Activated CD4-positive, alpha-beta T cell treated with anti-CD3 and anti-CD28 coated beads for 24 hours (primary cell): ENCODE measurements around the gene DPP6.

ENCODE experiments used
- DNase-seq, 2 donors: peaks; one replicate each; pipeline ENCODE4 v3.0.0-alpha.2; 2020; ENCODE audit warnings: low read depth in 2 of 2

Gene DPP6

DNA sequence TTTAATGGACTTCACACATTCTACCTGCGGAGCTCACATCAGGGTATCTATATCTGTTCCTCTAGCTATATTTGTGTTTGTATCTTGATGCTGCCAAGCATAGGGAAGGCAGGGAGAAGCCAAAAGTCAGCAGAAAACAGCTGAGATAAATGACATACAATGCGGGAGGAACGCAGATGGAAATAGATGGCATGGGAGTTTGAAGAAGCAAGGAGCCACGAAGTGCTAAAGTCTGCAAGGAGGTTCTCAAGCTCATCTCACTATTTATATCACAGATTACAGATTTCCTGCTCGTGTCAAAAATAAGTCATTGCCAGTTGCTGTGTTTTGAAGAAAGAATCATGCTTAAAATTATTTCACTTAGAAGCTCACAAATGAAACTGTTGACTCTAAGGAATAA, 180.5 kb downstream of the DPP6 start:
- DNase-seq = no peak

DNA sequence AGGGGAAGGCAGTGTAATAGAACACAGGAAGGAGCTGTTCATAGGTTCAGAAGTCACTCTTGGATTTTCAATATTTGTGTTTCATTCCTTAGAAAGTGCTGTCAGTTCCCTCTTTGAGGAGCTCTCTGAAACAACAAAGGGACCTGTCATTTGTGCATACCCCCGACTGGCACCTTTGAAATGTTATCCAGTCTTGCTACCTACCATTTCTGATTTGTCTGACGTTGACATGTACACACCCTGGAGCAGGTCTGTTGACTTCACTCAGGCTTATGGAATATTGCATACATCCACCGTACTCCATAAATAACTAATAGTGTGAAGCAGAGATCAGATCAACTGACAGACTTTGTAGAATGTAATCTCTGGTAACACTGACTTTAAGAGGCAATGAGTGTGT, 189.8 kb downstream of the DPP6 start:
- DNase-seq = no peak

DNA sequence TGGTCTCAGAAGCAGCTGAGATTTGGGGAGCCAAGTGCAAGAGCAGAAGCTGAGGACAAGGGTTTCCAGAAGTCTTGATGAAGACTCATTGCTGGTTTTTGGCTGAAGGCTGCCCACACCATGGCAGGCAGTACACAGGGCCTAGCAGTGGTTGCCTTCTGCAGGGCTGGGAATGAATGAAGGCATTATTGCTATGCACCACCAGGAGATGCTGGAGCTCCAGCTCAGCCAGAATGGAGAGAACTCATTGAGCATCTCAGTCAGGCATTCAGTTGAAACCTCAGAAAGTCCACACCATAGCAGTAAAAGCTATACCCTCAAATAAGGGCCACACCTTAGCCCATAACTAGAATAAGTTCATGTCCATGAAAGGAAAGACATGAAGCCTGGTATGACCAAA, 190.5 kb downstream of the DPP6 start:
- no peak for DNase-seq

DNA sequence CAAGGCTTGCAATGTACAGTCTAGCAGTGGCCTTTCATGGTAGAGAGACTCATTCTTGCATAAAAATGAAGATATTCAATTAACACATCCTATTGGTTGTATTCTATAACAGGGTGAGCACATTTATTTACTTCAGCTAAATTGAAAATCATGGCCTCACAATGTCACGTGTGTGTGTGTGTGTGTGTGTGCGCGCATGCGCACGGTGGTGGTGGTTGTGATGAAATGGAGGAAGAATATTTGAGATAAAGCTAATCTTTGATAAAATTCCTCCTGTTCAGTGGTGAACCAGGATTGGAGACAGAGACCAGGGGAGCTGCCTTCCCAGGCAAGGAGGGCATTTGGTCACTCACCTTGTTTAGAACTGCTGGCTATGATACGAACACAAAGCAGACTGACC, 199.8 kb downstream of the DPP6 start:
- no peak for DNase-seq

DNA sequence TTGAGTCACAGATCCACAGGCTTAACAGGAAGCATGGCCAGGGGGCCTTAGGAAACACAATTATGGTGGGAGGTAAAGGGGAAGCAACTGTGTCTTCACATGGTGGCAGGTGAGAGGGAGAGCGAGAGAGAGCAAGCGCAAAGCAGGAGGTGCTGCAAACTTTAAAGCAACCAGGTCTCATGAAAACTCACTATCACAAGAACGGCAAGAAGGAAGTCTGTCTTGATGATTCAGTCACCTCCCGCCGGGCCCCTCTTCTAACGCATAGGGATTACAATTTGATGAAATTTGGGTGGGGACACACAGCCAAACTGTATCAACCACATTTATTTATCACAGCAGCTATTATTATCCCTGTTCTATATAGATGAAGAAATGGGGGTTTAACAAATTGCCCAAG, 201.6 kb downstream of the DPP6 start:
- no peak for DNase-seq

DNA sequence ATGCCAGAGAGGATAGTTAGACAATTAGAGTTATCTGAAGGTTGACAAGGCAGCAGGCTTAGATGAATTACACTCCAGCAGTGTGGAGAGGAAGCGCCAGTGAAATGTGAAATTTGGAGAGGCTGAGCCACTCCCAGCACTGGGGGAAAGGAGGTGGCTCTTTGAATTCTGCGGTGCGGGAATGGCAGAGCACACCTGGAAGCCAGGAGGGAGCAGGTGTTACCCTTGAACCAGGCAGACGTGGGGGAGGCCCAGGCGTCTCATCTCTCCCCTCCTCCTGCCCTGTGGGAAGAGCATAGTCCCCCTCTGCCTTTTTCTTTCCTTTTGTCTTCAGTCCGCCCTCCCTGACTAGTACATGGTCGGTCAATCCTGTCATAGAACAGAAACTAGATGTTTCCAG, 203.1 kb downstream of the DPP6 start:
- no peak for DNase-seq

DNA sequence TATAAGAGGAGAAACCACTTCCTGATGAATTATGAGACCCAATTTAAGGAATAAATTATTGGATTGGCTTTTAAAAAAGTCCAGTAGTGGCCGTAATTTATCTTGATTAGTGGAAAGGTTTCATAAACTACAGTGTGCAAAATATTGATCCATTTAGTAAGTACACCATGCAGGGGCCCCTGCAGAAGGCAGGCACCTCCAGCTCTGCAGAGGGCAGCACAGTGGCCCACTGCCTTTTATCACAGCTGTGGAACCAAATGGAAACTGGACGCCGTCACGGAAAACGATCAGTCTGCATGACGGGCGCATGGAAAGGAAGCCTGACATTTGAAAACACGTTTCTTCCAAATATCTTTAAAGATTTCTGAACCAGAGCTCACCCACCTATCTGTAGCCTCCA, 204.0 kb downstream of the DPP6 start:
- no peak for DNase-seq

DNA sequence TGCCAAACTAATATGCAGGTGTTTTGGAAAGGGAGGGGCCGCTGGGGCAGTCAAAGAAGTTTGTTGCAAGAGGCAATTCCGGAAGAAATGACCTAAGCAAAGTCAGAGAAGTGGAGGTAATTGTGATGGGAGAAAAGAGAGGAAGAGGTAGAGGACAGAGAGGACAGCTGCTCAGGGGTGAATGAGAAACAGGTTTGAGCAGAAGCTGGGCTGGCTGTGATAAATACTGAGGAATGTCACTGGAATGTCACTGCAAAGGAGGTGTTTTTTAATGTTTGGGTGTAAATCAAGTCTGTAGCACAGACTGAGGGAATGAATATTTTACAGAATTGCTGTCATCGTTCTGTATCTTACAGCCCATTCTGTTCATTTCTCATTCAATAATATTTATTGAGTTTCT, 207.2 kb downstream of the DPP6 start:
- DNase-seq = no peak

DNA sequence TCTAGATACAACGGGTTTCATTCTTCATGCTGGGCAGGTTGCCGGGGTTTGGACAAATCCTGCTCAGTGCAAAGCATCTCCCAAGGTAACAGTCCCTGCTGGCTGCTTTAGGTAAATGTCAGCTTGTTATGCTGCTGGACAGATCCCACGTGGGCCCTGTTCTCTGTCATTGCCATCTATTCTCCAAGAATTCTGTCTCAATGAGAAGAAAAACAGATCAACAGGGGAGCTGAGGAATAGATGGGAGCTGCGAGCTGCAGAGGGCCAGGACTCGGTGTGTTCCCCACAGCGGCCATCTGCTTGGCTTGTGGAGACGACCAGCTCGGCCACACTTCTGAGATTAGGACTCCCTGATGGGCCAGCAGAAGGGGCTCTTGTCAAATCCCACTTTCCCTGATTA, 235.2 kb downstream of the DPP6 start:
- DNase-seq = no peak

DNA sequence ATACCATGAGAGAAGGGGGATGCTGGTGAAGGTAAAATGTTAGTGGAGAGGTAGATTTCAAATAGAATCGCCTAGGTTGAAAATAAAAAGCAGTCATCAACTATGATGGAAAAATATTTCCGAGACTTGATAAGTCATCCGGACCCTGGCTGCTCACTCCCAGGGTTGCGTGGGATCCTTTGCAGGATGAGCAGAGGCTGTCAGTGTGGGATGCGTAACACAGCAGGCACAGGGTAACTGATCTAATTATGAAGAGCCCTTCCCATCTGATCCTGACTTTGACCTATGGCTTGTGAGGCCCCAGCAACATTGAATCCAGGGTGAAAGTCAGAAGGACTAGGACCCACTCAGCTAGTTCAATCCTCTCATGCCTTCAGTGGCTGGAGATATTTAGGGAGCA, 236.9 kb downstream of the DPP6 start:
- no peak for DNase-seq

DNA sequence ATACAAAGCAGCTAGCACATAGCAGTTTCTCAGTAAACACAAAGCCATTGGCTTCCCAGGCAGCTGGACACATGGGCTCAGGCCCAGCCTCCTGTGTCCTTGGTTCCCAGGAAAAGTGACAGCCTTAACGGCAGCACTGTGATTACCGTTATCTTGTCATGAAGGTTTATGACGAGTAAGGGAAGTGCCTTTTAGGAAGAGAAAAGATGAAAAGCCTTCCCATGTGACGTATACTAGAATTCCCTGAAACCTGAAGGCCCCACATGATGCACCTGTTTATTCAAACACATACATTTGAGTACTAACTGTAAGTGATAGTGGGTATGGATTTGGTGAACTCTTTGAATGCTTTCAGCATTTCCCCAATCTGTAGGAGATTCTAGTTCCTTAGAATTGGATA, 244.2 kb downstream of the DPP6 start:
- no peak for DNase-seq

DNA sequence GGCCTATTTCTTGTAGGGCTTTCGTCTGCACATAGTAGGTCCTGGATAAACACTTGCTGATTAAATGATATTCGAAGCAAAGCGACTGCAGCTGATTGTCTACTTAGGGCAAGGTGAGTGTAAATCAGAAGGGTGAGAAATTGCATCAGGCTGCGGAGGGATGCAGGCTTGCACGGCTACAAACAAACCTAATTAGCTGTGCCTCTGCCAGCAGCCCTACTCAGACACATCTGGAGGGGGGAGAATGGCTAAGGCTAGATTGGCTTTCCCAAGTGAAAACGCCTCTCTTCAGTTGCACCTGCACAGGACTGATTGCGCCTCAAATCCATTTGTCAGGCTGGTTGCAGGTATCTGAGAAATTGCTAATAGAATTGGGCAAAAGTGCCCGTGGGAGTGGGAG, 247.5 kb downstream of the DPP6 start:
- DNase-seq = no peak

DNA sequence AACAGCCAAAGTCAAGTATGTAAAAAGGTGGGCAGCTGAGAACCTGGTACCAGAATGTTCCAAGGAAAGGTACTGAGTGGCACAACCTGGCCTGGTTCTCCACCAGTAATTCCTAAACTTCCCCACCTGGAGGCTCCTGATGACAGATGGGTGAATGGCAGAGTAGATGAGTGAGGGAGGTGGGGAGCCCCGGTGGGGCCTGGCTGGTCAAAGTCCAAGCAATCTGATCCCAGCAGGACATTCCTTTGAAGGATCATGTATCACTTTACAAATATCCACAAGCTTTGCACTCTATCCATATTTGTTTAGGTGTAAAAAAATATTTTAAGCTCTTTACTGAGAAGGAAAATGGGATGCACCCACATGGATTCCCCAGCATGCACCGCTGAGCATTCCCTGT, 250.2 kb downstream of the DPP6 start:
- no peak for DNase-seq

DNA sequence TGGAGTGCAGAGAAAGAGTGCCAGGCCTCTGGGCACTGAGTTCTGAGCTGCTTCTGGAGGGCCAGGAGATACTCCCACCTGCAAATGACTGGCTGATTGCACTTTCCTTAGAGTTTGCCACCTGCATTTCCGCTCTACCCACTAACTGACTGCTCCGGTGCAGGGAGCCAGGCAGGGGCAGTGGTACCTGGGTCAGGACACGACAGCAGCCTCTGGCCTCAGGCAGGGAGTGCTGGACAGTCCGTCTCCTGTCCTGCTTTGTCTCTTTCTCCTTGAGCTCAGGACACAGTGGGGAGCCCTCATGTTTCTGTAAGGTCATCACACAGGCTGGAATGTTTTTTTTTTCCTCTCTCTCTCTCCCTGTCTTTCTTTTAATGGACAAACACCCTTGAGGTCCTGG, 252.0 kb downstream of the DPP6 start:
- DNase-seq = no peak

DNA sequence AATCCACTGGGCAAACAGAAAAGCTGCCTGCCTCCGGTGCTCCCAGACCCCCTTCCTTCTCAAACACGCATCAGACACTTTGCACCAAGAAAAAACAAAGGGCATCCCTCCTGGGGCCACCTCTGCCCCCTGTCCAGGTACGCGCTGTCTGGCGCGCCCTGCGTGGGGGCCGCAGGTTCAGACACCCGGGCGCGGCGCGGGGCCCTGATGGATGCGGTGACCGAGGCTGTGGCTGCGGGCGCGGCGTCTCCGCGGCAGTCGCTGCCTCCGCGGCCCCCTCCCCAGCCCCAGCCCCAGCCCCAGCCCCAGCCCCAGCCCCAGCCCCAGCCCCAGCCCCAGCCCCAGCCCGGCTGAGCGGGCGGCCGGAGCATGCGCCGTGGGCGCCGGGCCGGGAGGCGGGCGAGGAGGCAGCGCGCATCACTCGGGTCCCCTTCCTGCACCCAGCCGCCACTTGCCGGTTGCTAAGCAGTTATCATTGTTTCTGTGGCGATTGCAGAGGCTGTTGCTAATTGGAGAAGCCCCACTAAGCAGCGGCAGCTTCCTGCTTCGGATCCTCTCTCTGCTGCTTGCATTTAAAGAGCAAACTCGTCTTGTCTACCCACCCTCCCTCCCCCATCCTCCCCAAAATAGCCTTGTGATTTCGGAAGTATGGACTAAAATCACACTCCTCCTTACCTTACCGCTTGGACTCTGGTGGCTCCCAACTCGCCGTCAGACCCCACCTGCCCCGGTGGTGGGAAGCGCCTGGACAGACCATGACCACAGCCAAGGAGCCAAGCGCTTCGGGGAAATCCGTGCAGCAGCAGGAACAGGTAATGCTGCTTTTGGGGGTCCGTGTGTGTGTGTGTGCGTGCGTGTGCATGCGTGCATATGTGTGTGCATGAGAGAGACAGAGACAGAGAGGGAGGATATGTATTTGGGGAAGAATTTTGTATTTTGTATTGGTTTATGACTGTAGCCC, 252.8 kb downstream of the DPP6 start:
- no peak for DNase-seq

DNA sequence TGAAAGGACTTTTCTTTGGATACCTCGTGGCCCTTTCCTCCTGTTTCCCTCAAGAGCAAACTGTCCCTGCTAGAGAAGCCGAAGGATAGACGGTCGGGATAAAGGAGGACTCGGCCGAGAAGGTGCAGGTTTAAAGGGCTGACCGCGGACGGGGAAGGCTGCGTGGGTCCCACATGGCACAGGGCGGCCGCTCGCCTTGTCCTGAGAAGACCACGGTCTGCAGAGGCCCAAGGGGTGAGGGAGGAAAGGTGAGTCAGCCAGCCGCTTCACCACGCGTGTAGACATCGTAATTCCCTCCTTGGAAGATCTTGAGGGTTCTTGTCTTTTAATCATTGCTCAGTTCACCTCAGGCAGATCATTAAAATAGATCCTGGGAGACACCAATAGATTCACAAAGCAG, 253.8 kb downstream of the DPP6 start:
- DNase-seq = no peak

DNA sequence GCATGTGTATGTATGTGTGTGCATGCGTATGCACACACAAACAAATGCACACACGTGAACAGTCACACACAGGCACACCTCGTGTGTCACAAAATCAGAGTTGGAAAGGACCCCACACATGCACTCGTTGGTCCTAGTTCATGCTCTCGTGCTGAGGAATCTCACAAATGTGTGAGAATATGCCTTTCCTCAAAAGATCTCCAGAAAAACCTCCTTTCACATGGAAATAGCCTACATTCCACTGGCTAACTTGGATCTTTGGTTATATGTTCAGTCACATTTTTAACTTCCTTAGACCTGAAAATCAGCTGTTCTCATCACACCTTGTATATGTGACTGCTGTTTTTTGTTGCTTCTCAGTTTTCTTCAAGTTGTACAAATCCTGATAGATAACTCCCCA, 256.7 kb downstream of the DPP6 start:
- DNase-seq = no peak

DNA sequence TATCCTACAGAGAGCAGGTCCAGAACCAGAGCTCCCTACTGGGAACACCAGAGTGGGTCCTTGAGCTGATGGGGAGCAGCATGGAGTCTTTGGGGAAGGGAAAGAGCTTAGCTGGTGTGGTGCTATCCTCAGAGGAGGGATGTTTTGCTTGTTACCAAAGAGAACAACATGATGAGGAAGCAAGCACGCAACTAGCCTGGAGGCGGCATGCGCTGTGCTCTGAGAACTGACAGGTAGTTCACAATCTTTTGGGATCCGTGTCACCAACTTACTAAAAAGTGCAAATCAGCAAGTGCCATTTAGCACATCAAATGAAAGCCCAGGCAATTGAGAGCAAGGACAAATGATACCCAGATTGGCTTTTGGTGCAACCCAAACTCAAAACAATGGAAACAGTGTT, 257.9 kb downstream of the DPP6 start:
- no peak for DNase-seq

DNA sequence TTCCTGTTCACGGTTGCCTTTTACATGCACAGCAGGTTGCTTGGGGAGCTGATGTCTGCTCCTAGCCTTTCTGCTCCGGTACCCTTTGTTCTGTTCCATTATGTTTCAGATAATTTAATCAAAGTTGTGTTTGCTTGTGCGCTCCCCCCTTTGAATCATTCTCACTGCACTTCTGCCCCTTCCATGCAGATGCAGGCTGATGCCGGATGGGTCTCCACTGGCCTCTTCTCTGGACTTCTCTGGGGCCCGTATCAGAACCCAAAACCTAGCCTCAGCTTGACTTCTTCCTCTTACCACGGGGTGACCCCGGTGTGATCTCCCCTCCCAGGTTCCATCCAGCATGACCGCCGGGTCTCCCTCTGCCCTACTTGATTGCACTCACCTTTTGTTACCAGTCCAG, 272.0 kb downstream of the DPP6 start:
- DNase-seq = no peak

DNA sequence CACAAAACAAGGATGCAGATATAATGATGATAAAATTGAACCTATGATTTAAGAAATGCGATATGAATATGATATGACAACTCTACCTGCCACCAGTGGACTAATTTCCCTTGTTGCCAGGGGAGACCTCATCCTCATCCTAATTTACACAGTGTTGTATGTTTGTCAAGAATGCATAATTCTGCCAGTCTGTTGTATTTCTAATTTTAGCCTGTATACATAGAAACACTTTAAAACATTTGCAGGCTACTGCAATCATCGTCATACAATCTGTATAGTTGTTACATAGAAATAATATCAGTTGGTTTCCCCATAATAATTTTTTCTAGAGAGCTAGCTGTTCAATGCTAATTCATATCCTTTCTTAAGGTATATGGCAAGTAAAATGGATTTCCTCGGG, 274.2 kb downstream of the DPP6 start:
- no peak for DNase-seq

DNA sequence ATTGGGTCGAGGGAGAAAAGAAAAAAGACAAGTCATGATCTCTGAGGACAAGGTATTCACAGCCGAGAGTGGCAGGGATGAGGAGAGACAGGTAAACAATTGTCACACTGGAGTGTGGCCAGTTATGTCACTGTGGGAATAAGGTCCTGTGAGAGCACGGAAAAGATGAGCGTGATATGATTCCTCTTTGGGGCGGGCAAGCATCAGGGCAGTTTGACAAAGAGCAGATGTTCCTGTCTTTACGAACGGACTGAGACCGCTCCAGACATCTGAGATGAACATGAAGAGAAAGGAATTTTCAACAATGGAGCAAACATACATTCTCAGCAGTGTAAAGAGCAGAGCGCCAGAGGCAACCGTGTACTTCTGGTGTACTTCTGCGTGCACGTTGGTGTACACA, 278.1 kb downstream of the DPP6 start:
- DNase-seq = no peak

DNA sequence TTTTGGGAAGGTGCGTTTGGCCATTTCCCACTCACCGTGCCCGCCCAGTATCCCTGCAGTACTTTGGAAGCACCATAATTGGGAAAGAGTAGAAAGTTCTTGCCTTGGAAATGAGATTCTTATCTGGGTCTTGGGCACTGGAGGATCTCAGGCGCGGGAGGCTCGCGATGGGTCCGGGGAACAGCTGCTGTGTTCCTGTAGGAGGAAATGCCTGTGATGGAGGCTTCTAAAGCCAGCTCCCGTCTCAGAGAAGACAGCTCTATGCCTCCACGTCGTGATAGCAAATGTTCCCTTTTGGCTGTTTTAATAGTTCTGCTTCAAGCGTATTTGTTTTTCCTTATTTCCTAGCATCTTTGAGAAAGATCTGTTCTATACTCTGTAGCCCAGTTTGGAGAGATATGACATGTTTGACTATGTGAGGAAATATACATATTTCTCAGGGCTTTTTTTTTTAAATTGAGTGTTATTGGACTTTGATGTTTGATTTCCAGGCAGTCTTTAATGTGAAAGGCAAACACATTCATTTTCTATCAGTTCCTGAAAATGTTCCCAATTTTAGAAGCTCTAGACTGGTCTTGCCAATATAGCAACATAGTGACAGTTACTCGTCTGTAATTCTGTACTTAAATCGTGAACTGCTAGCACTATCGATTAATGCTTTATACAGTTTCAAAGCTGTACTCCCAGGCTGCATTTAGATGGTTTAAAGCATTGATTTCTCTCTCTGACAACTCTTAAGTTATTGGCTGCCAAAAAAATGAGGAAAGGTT, 280.8 kb downstream of the DPP6 start:
- no peak for DNase-seq

DNA sequence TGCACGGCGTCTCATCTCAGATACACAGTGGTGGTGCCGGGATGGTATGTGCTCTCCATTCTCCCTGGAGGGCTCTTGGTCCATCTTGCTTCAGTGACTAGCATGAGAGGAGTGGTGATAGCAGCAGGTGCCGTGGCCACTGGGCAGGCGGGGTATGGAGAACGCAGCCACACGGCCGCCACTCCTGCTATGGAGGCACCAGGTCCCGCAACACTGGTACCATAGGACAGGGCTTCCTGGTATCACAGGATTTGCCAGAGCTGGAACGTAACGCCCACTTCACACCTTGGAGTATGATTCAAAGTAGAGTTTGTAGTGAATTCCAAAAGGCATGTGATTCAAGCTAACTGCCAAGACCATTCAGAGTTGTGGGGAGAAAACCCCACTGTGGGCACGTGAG, 284.1 kb downstream of the DPP6 start:
- no peak for DNase-seq
